H9 (cell line): ENCODE measurements around the gene HABP4. TPM values are rescaled to one million over a fixed set of nuclear protein-coding genes. Genes with fewer than 3 reads are reported as not detected.
A peak's percentile ranks its signal among the peaks of the same experiment; 100 is the strongest.

ENCODE experiments used
- DNase-seq: peaks from one replicate; pipeline ENCODE4 v3.0.0-alpha.2; 2017
- H2AFZ ChIP-seq: one replicate; pipeline ENCODE4 v1.6.1; 2013; ENCODE audit warnings: mild to moderate bottlenecking, low read length, control low read depth, moderate library complexity
- H2AK5ac ChIP-seq: 2 replicates; pipeline ENCODE4 v1.6.1; 2013; ENCODE audit warnings: low read length, control low read depth, mixed read lengths; ENCODE audit not compliant: insufficient read length
- H2BK120ac ChIP-seq: one replicate; pipeline ENCODE4 v1.6.1; 2013; ENCODE audit warnings: low read depth, mild to moderate bottlenecking, low read length, control low read depth, inconsistent platforms; ENCODE audit not compliant: poor library complexity, severe bottlenecking
- H2BK12ac ChIP-seq: 2 replicates; pipeline ENCODE4 v1.6.1; 2013; ENCODE audit warnings: low read length, control low read depth, mixed read lengths, low read depth; ENCODE audit not compliant: insufficient read length
- H2BK15ac ChIP-seq: 2 replicates; pipeline ENCODE4 v1.6.1; 2013; ENCODE audit warnings: low read depth, low read length, control low read depth
- H2BK20ac ChIP-seq: one replicate; pipeline ENCODE4 v1.6.1; 2013; ENCODE audit warnings: low read depth, mild to moderate bottlenecking, low read length, control low read depth, inconsistent platforms; ENCODE audit not compliant: poor library complexity, severe bottlenecking
- H2BK5ac ChIP-seq: 2 replicates; pipeline ENCODE4 v1.6.1; 2013; ENCODE audit warnings: low read length, control low read depth, mixed read lengths; ENCODE audit not compliant: insufficient read length
- H3K14ac ChIP-seq: 2 replicates; pipeline ENCODE4 v1.6.1; 2013; ENCODE audit warnings: low read length, control low read depth; ENCODE audit not compliant: insufficient read depth
- H3K18ac ChIP-seq: 2 replicates; pipeline ENCODE4 v1.6.1; 2013; ENCODE audit warnings: low read depth, mild to moderate bottlenecking, mixed read lengths, low read length, control low read depth; ENCODE audit not compliant: insufficient read length
- H3K23ac ChIP-seq: 2 replicates; pipeline ENCODE4 v1.6.1; 2013; ENCODE audit warnings: low read length, control low read depth, mixed read lengths, low read depth; ENCODE audit not compliant: insufficient read length
- H3K23me2 ChIP-seq: 2 replicates; pipeline ENCODE4 v1.6.1; 2013; ENCODE audit warnings: low read depth, mild to moderate bottlenecking, mixed read lengths, low read length, control low read depth; ENCODE audit not compliant: insufficient read length, poor library complexity, severe bottlenecking
- H3K27ac ChIP-seq: 2 replicates; pipeline ENCODE4 v1.5.1; 2013; ENCODE audit warnings: low read length, control low read depth, mixed read lengths, low read depth; ENCODE audit not compliant: insufficient read length
- H3K27me3 ChIP-seq: 2 replicates; pipeline ENCODE4 v1.6.1; 2013; ENCODE audit warnings: low read length, control low read depth, inconsistent platforms; ENCODE audit not compliant: insufficient read depth
- H3K4ac ChIP-seq: 2 replicates; pipeline ENCODE4 v1.6.1; 2013; ENCODE audit warnings: low read depth, mild to moderate bottlenecking, control low read depth, inconsistent platforms, low read length, moderate library complexity
- H3K4me1 ChIP-seq: 2 replicates; pipeline ENCODE4 v1.6.1; 2013; ENCODE audit warnings: low read length, control low read depth, inconsistent platforms; ENCODE audit not compliant: insufficient read depth
- H3K4me2 ChIP-seq: 2 replicates; pipeline ENCODE4 v1.6.1; 2013; ENCODE audit warnings: low read length, control low read depth, mixed read lengths; ENCODE audit not compliant: insufficient read length, insufficient read depth
- H3K56ac ChIP-seq: 2 replicates; pipeline ENCODE4 v1.6.1; 2013; ENCODE audit warnings: low read depth, mild to moderate bottlenecking, mixed read lengths, low read length, control low read depth; ENCODE audit not compliant: insufficient read length
- H3K79me1 ChIP-seq: 2 replicates; pipeline ENCODE4 v1.6.1; 2013; ENCODE audit warnings: low read depth, mild to moderate bottlenecking, moderate library complexity, low read length, control low read depth, inconsistent platforms; ENCODE audit not compliant: insufficient read depth, poor library complexity, severe bottlenecking
- H3K79me2 ChIP-seq: 2 replicates; pipeline ENCODE4 v1.6.1; 2013; ENCODE audit warnings: low read length, control low read depth, inconsistent platforms; ENCODE audit not compliant: insufficient read depth
- H3K9ac ChIP-seq: 2 replicates; pipeline ENCODE4 v1.6.1; 2013; ENCODE audit warnings: low read length, control low read depth, mixed read lengths; ENCODE audit not compliant: insufficient read length; ENCODE audit errors: extremely low read depth
- H3K9me3 ChIP-seq: one replicate; pipeline ENCODE4 v1.6.1; 2013; ENCODE audit warnings: low read depth, low read length, inconsistent platforms; ENCODE audit not compliant: control insufficient read depth
- H3T11ph ChIP-seq: one replicate; pipeline ENCODE4 v1.6.1; 2013; ENCODE audit warnings: mild to moderate bottlenecking, low read length, control low read depth, inconsistent platforms
- H4K20me1 ChIP-seq: one replicate; pipeline ENCODE4 v1.6.1; 2013; ENCODE audit not compliant: control insufficient read depth, insufficient read length, insufficient read depth
- H4K5ac ChIP-seq: 2 replicates; pipeline ENCODE4 v1.6.1; 2013; ENCODE audit warnings: low read depth, mild to moderate bottlenecking, mixed read lengths, low read length, control low read depth; ENCODE audit not compliant: insufficient read length
- H4K8ac ChIP-seq: replicated peaks from 2 replicates; pipeline ENCODE4 v1.6.1; 2013; ENCODE audit warnings: low read length, control low read depth, mixed read lengths, low read depth; ENCODE audit not compliant: insufficient read length
- H4K91ac ChIP-seq: 2 replicates; pipeline ENCODE4 v1.6.1; 2013; ENCODE audit warnings: low read depth, mild to moderate bottlenecking, moderate library complexity, mixed read lengths, low read length, control low read depth; ENCODE audit not compliant: insufficient read length
- H3K27ac Mint-ChIP-seq, 3 experiments: 2 replicates in 2 of 3; 3 replicates in 1 of 3; pipeline ENCODE4 v1.8.0; 2020 to 2021; ENCODE audit warnings: mixed read lengths in 3 of 3, mild to moderate bottlenecking in 1 of 3, moderate library complexity in 1 of 3
- H3K27me3 Mint-ChIP-seq: 2 replicates; pipeline ENCODE4 v1.8.0; 2021; ENCODE audit warnings: low read depth, mild to moderate bottlenecking, moderate library complexity, mixed read lengths
- H3K36me3 Mint-ChIP-seq, 3 experiments: 2 replicates in 2 of 3; 3 replicates in 1 of 3; pipeline ENCODE4 v1.8.0; 2020 to 2021; ENCODE audit warnings: low read depth in 3 of 3, mixed read lengths in 3 of 3; ENCODE audit not compliant: insufficient read depth in 1 of 3
- H3K4me1 Mint-ChIP-seq, 2 experiments: 2 replicates each; pipeline ENCODE4 v1.8.0; 2020; ENCODE audit warnings: mixed read lengths in 2 of 2
- H3K4me3 Mint-ChIP-seq, 2 experiments: 2 replicates in 1 of 2; 3 replicates in 1 of 2; pipeline ENCODE4 v1.8.0; 2020 to 2021; ENCODE audit warnings: mild to moderate bottlenecking in 2 of 2, mixed read lengths in 2 of 2, moderate library complexity in 1 of 2
- H3K9me3 Mint-ChIP-seq, 2 experiments: 2 replicates in 1 of 2; 3 replicates in 1 of 2; pipeline ENCODE4 v1.8.0; 2020; ENCODE audit warnings: mild to moderate bottlenecking in 2 of 2, mixed read lengths in 2 of 2, moderate library complexity in 1 of 2
- WGBS: extraction: QIAGEN DNeasy Blood & Tissue Kit; methylation state at CpG from one replicate; pipeline ENCODE4 v1.1.7; 2013; ENCODE audit warnings: missing lambda C conversion rate, low lambda C conversion rate, mixed read lengths; ENCODE audit not compliant: insufficient read length; ENCODE audit errors: extremely low coverage; 5-methylcytosine and 5-hydroxymethylcytosine counted together
- total RNA-seq: library from RNA; stranded (reverse); gene quantifications from 2 replicates; pipeline ENCODE4 v1.2.1, GENCODE V29; 2021
- TF ChIP-seq, protein P1 (sequence below): fragments of 200-600 bp; sonication (generic); conservative IDR thresholded peaks from 3 replicates; pipeline ENCODE4 v1.8.0; 2021; ENCODE audit warnings: antibody characterized with exemption, mild to moderate bottlenecking

The HABP4 gene
- total RNA-seq, 1 experiment from 2014 or later = 7.5 TPM

DNA sequence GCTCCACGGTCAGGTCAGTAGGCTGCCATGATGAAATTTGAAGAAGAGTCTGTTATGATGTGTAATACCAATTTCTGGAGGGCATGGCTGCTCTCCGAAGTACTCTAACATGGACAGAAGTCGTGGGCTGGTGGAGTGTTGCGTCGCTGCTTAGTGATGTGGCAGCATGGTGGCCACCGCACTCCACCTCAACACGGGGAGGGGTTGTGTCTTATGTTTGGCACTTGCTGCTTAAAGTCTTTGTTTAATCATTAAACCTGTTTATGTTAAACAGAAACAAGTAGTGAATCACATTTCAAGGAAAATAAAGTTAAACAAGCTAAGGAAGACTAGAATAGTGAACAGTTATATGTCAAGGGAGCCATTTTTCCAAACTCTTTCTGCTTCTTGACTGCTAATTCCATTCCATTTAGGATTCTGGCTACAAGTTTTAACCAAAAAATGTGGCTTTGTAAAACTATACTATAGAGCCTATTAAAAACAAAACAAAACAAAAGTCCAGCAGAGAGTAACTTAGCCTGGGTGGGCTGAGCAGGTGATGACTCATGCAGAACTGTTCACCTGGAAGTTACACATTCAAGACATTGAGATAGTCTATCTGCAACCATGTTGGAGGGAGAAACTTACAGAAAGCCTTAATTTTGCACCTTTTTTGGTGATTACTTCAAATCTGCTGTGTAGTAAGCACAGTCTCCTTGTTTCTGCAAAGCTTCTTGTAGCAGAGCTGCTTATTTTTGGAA lies 9.5 kb downstream of the HABP4 start:
- H2AK5ac ChIP-seq = peak overlapping the region; percentile 10
- WGBS = no CpG with 5 or more reads among the region's 7 CpGs
- no peak overlapping the region for H3K4me2 ChIP-seq
- H4K5ac ChIP-seq = no peak overlapping the region
- H3K79me2 ChIP-seq = no peaks in the 10 kb centered on the region
- Mint-ChIP-seq H3K27me3 (no peaks in the 10 kb centered on the region), H3K36me3 (peaks cover 4 to 14% (median 8%) of the 10 kb centered on the region in 3 experiments; a peak in 6 of 7 replicates), H3K4me3 (no peak overlapping the region), H3K4me1 (peaks cover 25 to 34% of the 10 kb centered on the region in 2 experiments), H3K27ac (peak overlapping the region; percentile 26 to 61 (median 29); a peak in 4 of 7 replicates), H3K9me3 (no peaks in the 10 kb centered on the region)
- no peaks in the 10 kb centered on the region for H3K9me3 ChIP-seq
- no peak overlapping the region for H3K23ac ChIP-seq
- H2BK120ac ChIP-seq = no peak overlapping the region
- no peak for DNase-seq
- H3K4me1 ChIP-seq = peaks cover 2% of the 10 kb centered on the region; the same call in 1 of the 2 replicates
- no peak overlapping the region for H2BK12ac ChIP-seq
- H3K14ac ChIP-seq = no peak overlapping the region
- H3T11ph ChIP-seq = no peak overlapping the region
- no peaks in the 10 kb centered on the region for H3K79me1 ChIP-seq
- no peak overlapping the region for H2BK15ac ChIP-seq
- TF ChIP-seq, protein P1, sequence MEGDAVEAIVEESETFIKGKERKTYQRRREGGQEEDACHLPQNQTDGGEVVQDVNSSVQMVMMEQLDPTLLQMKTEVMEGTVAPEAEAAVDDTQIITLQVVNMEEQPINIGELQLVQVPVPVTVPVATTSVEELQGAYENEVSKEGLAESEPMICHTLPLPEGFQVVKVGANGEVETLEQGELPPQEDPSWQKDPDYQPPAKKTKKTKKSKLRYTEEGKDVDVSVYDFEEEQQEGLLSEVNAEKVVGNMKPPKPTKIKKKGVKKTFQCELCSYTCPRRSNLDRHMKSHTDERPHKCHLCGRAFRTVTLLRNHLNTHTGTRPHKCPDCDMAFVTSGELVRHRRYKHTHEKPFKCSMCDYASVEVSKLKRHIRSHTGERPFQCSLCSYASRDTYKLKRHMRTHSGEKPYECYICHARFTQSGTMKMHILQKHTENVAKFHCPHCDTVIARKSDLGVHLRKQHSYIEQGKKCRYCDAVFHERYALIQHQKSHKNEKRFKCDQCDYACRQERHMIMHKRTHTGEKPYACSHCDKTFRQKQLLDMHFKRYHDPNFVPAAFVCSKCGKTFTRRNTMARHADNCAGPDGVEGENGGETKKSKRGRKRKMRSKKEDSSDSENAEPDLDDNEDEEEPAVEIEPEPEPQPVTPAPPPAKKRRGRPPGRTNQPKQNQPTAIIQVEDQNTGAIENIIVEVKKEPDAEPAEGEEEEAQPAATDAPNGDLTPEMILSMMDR = no peak
- H3K18ac ChIP-seq = no peak overlapping the region
- H4K8ac ChIP-seq = no peak overlapping the region
- no peaks in the 10 kb centered on the region for H3K23me2 ChIP-seq
- no peak overlapping the region for H3K4ac ChIP-seq
- no peak overlapping the region for H3K9ac ChIP-seq
- H3K27ac ChIP-seq = peak overlapping the region; percentile 53
- H3K56ac ChIP-seq = no peak overlapping the region
- H2BK20ac ChIP-seq = no peak overlapping the region
- H4K20me1 ChIP-seq = no peaks in the 10 kb centered on the region
- H3K27me3 ChIP-seq = no peaks in the 10 kb centered on the region
- H4K91ac ChIP-seq = no peak overlapping the region
- H2BK5ac ChIP-seq = peak overlapping the region; percentile 15
- no peak overlapping the region for H2AFZ ChIP-seq
